ENCODE data around the gene DDB1.
"Not testable (repeated sequence)": the region's sequence is repeated elsewhere in the genome, so short reads cannot be mapped to it uniquely, and the experiment has no call there.

- TF ChIP-seq POLR2A, CTCF, POLR2AphosphoS5 (IDR thresholded peaks at IDR 0.05): not testable (repeated sequence)
These were observed 81.8 kb downstream of the DDB1 start for GRCh38 chr11:61250796-61251765.

Measured in breast epithelium (tissue), 3 donors.